ENCODE data around the gene NKD2.

Gene NKD2

GRCh38 chr5:979100-979817, 29.3 kb upstream of the NKD2 start:
- Histone ChIP-seq H3K9me3 (ENCODE audit: insufficient read depth, low read length) (no peaks in the 10 kb centered on the region), H3K4me2 (ENCODE audit: low read depth, low read length, poor library complexity, severe bottlenecking) (no peak overlapping the region), H3K79me2 (ENCODE audit: insufficient read depth, low read length) (no peaks in the 10 kb centered on the region)

GRCh38 chr5:980001-980588, 28.5 kb upstream of the NKD2 start:
- Histone ChIP-seq H3K36me3 (ENCODE audit: low read length) (no peaks in the 10 kb centered on the region), H3K9me3 (ENCODE audit: insufficient read depth, low read length) (no peaks in the 10 kb centered on the region), H3K27ac (ENCODE audit: low read depth, low read length) (no peak overlapping the region), H3K79me2 (ENCODE audit: insufficient read depth, low read length) (no peaks in the 10 kb centered on the region), H3K4me2 (ENCODE audit: low read depth, low read length, poor library complexity, severe bottlenecking) (no peak overlapping the region), H3K4me3 (ENCODE audit: insufficient read depth, low read length, poor library complexity, severe bottlenecking) (no peak overlapping the region), H3K27me3 (ENCODE audit: low read length) (no peaks in the 10 kb centered on the region), H2AFZ (ENCODE audit: low read depth, low read length, severe bottlenecking) (no peak overlapping the region), H3K9ac (ENCODE audit: low read length) (no peak overlapping the region), H4K20me1 (ENCODE audit: low read depth, low read length) (no peaks in the 10 kb centered on the region), H3K9me2 (replicated peaks; ENCODE audit: insufficient read depth, low read length) (no peaks in the 10 kb centered on the region), H3F3A (ENCODE audit: insufficient read depth) (no peaks in the 10 kb centered on the region)
- TF ChIP-seq CTCF (IDR thresholded peaks at IDR 0.05; ENCODE audit: insufficient read depth, low read length, poor library complexity, severe bottlenecking): no peak
- no peak for TF ChIP-seq EZH2phosphoT487 (conservative IDR thresholded peaks at IDR 0.05; ENCODE audit: low read length)

More at GRCh38 chr5:979100-979817, 29.3 kb upstream of the NKD2 start:
- no peaks in the 10 kb centered on the region for H4K20me1 ChIP-seq (ENCODE audit: low read depth, low read length)
- no peak overlapping the region for H3K27ac ChIP-seq (ENCODE audit: low read depth, low read length)
- no peak overlapping the region for H3K4me3 ChIP-seq (ENCODE audit: insufficient read depth, low read length, poor library complexity, severe bottlenecking)
- TF ChIP-seq CTCF (IDR thresholded peaks at IDR 0.05; ENCODE audit: insufficient read depth, low read length, poor library complexity, severe bottlenecking) (no peak), EZH2phosphoT487 (conservative IDR thresholded peaks at IDR 0.05; ENCODE audit: low read length) (no peak)
- no peak overlapping the region for H3K9ac ChIP-seq (ENCODE audit: low read length)
- H3K36me3 ChIP-seq (ENCODE audit: low read length): no peaks in the 10 kb centered on the region
- no peaks in the 10 kb centered on the region for H3K27me3 ChIP-seq (ENCODE audit: low read length)
- no peaks in the 10 kb centered on the region for H3F3A ChIP-seq (ENCODE audit: insufficient read depth)
- H2AFZ ChIP-seq (ENCODE audit: low read depth, low read length, severe bottlenecking): no peak overlapping the region
- no peaks in the 10 kb centered on the region for H3K9me2 ChIP-seq (replicated peaks; ENCODE audit: insufficient read depth, low read length)

- Histone ChIP-seq H4K20me1 (ENCODE audit: low read depth, low read length) (no peaks in the 10 kb centered on the region), H3F3A (ENCODE audit: insufficient read depth) (no peaks in the 10 kb centered on the region), H3K9ac (ENCODE audit: low read length) (no peak overlapping the region), H3K4me2 (ENCODE audit: low read depth, low read length, poor library complexity, severe bottlenecking) (no peak overlapping the region), H3K79me2 (ENCODE audit: insufficient read depth, low read length) (no peaks in the 10 kb centered on the region), H3K27ac (ENCODE audit: low read depth, low read length) (no peak overlapping the region), H3K4me3 (ENCODE audit: insufficient read depth, low read length, poor library complexity, severe bottlenecking) (no peak overlapping the region), H2AFZ (ENCODE audit: low read depth, low read length, severe bottlenecking) (no peak overlapping the region), H3K9me3 (ENCODE audit: insufficient read depth, low read length) (no peaks in the 10 kb centered on the region), H3K9me2 (replicated peaks; ENCODE audit: insufficient read depth, low read length) (no peaks in the 10 kb centered on the region), H3K36me3 (ENCODE audit: low read length) (no peaks in the 10 kb centered on the region), H3K27me3 (ENCODE audit: low read length) (no peaks in the 10 kb centered on the region)
- TF ChIP-seq CTCF (IDR thresholded peaks at IDR 0.05; ENCODE audit: insufficient read depth, low read length, poor library complexity, severe bottlenecking): no peak
- no peak for TF ChIP-seq EZH2phosphoT487 (conservative IDR thresholded peaks at IDR 0.05; ENCODE audit: low read length)
Observed at GRCh38 chr5:980966-981365, 27.6 kb upstream of the NKD2 start.
